ENCODE data around the gene CGB3.
"Not testable (repeated sequence)": the region's sequence is repeated elsewhere in the genome, so short reads cannot be mapped to it uniquely, and the experiment has no call there.

The CGB3 gene

GRCh38 chr19:49056101-49056901 is 32.2 kb upstream of the CGB3 start:
- peak overlapping the region; percentile 42 for H3K4me3 ChIP-seq (replicated peaks; ENCODE audit: low read depth, low read length)
- no peak for DNase-seq (ENCODE audit: extremely low read depth, low read depth)
- TF ChIP-seq CTCF (IDR thresholded peaks at IDR 0.05; ENCODE audit: low read depth, low read length, missing control alignments), result peak; percentile 30

GRCh38 chr19:49050376-49051033 is 26.4 kb upstream of the CGB3 start:
- not testable (repeated sequence) for H3K4me3 ChIP-seq (replicated peaks; ENCODE audit: low read depth, low read length); DNase-seq (ENCODE audit: extremely low read depth, low read depth)

- H3K4me3 ChIP-seq (replicated peaks; ENCODE audit: low read depth, low read length); DNase-seq (ENCODE audit: extremely low read depth, low read depth): not testable (repeated sequence)
Observed at GRCh38 chr19:49049834-49050233, 25.7 kb upstream of the CGB3 start.

GRCh38 chr19:49049011-49049410 is 24.9 kb upstream of the CGB3 start, which contains the start of gene CGB8:
TSS of gene CGB8 (minus strand) at chr19:49049111. CDS start at chr19:49048739, 372 bp downstream.
- not testable (repeated sequence) for DNase-seq (ENCODE audit: extremely low read depth, low read depth); H3K4me3 ChIP-seq (replicated peaks; ENCODE audit: low read depth, low read length)

- H3K4me3 ChIP-seq (replicated peaks; ENCODE audit: low read depth, low read length); DNase-seq (ENCODE audit: extremely low read depth, low read depth): not testable (repeated sequence)
Observed at GRCh38 chr19:49043548-49043947, 19.4 kb upstream of the CGB3 start, which contains the start of gene CGB5. TSS of gene CGB5 (plus strand) at chr19:49043848. CDS start at chr19:49044210, 362 bp downstream.

- not testable (repeated sequence) for H3K4me3 ChIP-seq (replicated peaks; ENCODE audit: low read depth, low read length); DNase-seq (ENCODE audit: extremely low read depth, low read depth)
Observed at GRCh38 chr19:49042666-49043065, 18.5 kb upstream of the CGB3 start.

- TF ChIP-seq CTCF (IDR thresholded peaks at IDR 0.05; ENCODE audit: low read depth, low read length, missing control alignments), result no peak
- no peak for DNase-seq (ENCODE audit: extremely low read depth, low read depth)
- no peak overlapping the region for H3K4me3 ChIP-seq (replicated peaks; ENCODE audit: low read depth, low read length)
Observed at GRCh38 chr19:49042177-49042576, 18.0 kb upstream of the CGB3 start.

- not testable (repeated sequence) for DNase-seq (ENCODE audit: extremely low read depth, low read depth); H3K4me3 ChIP-seq (replicated peaks; ENCODE audit: low read depth, low read length)
Observed at GRCh38 chr19:49039736-49040135, 15.6 kb upstream of the CGB3 start.

GRCh38 chr19:49038557-49039276 is 14.6 kb upstream of the CGB3 start:
- H3K4me3 ChIP-seq (replicated peaks; ENCODE audit: low read depth, low read length); DNase-seq (ENCODE audit: extremely low read depth, low read depth): not testable (repeated sequence)

- DNase-seq (ENCODE audit: extremely low read depth, low read depth); H3K4me3 ChIP-seq (replicated peaks; ENCODE audit: low read depth, low read length): not testable (repeated sequence)
Observed at GRCh38 chr19:49038111-49038510, 14.0 kb upstream of the CGB3 start.

- TF ChIP-seq CTCF (IDR thresholded peaks at IDR 0.05; ENCODE audit: low read depth, low read length, missing control alignments), result peak; percentile 61
- not testable (repeated sequence) for H3K4me3 ChIP-seq (replicated peaks; ENCODE audit: low read depth, low read length); DNase-seq (ENCODE audit: extremely low read depth, low read depth)
Observed at GRCh38 chr19:49036815-49037214, 12.7 kb upstream of the CGB3 start, which contains the start of gene CGB1. TSS of gene CGB1 (minus strand) at chr19:49036895. CDS start at chr19:49036711, 184 bp downstream.

Measured in HFF-Myc (cell line).